ENCODE results near the gene TAS2R46.
"Not testable (repeated sequence)": the region's sequence is repeated elsewhere in the genome, so short reads cannot be mapped to it uniquely, and the experiment has no call there.

Gene TAS2R46

GRCh38 chr12:11039171-11039570 lies 22.9 kb downstream of the TAS2R46 start:
- Histone ChIP-seq H3K9ac (no peak overlapping the region), H3K36me3 (ENCODE audit: control insufficient read depth, insufficient read depth, low read length) (no peaks in the 10 kb centered on the region), H3K9me3 (ENCODE audit: control insufficient read depth, low read length) (no peaks in the 10 kb centered on the region), H3K4me2 (ENCODE audit: low read length) (no peak overlapping the region), H3K79me2 (peaks cover under 1% of the 10 kb centered on the region), H3K4me3 (ENCODE audit: low read depth, low read length) (no peak overlapping the region), H2AFZ (no peak overlapping the region), H3K4me1 (no peaks in the 10 kb centered on the region), H3K27me3 (ENCODE audit: control insufficient read depth, insufficient read depth, low read length) (no peaks in the 10 kb centered on the region), H3K27ac (no peak overlapping the region)
- TF ChIP-seq, protein P1, sequence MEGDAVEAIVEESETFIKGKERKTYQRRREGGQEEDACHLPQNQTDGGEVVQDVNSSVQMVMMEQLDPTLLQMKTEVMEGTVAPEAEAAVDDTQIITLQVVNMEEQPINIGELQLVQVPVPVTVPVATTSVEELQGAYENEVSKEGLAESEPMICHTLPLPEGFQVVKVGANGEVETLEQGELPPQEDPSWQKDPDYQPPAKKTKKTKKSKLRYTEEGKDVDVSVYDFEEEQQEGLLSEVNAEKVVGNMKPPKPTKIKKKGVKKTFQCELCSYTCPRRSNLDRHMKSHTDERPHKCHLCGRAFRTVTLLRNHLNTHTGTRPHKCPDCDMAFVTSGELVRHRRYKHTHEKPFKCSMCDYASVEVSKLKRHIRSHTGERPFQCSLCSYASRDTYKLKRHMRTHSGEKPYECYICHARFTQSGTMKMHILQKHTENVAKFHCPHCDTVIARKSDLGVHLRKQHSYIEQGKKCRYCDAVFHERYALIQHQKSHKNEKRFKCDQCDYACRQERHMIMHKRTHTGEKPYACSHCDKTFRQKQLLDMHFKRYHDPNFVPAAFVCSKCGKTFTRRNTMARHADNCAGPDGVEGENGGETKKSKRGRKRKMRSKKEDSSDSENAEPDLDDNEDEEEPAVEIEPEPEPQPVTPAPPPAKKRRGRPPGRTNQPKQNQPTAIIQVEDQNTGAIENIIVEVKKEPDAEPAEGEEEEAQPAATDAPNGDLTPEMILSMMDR (IDR thresholded peaks at IDR 0.05) = no peak

GRCh38 chr12:11033959-11034358 lies 28.1 kb downstream of the TAS2R46 start:
- H3K9me3 ChIP-seq (ENCODE audit: control insufficient read depth, low read length); H2AFZ ChIP-seq; H3K4me1 ChIP-seq; H3K27me3 ChIP-seq (ENCODE audit: control insufficient read depth, insufficient read depth, low read length); H3K9ac ChIP-seq; H3K4me3 ChIP-seq (ENCODE audit: low read depth, low read length); H3K4me2 ChIP-seq (ENCODE audit: low read length); H3K36me3 ChIP-seq (ENCODE audit: control insufficient read depth, insufficient read depth, low read length); H3K27ac ChIP-seq; H3K79me2 ChIP-seq: not testable (repeated sequence)

GRCh38 chr12:11031307-11031706 lies 30.8 kb downstream of the TAS2R46 start, which contains the start of gene TAS2R31:
TSS of gene TAS2R31 (minus strand) at chr12:11031407. CDS start at chr12:11031335, 72 bp downstream.
- no peak within 1 kb of the TSS for H3K9ac ChIP-seq

GRCh38 chr12:11026118-11026517 lies 36.0 kb downstream of the TAS2R46 start:
- Histone ChIP-seq H3K9me3 (ENCODE audit: control insufficient read depth, low read length) (no peaks in the 10 kb centered on the region), H3K4me3 (ENCODE audit: low read depth, low read length) (no peak overlapping the region), H3K36me3 (ENCODE audit: control insufficient read depth, insufficient read depth, low read length) (no peaks in the 10 kb centered on the region), H3K27me3 (ENCODE audit: control insufficient read depth, insufficient read depth, low read length) (no peaks in the 10 kb centered on the region), H3K4me2 (ENCODE audit: low read length) (no peak overlapping the region), H3K4me1 (no peaks in the 10 kb centered on the region), H2AFZ (no peak overlapping the region), H3K27ac (no peak overlapping the region), H3K79me2 (no peaks in the 10 kb centered on the region), H3K9ac (no peak overlapping the region)
- TF ChIP-seq, protein P1 (IDR thresholded peaks at IDR 0.05) = no peak

More at GRCh38 chr12:11031307-11031706, 30.8 kb downstream of the TAS2R46 start, which contains the start of gene TAS2R31:
- Histone ChIP-seq H3K4me3 (ENCODE audit: low read depth, low read length) (no peak within 1 kb of the TSS), H3K9me3 (ENCODE audit: control insufficient read depth, low read length) (no peaks in the 10 kb centered on the region), H3K27me3 (ENCODE audit: control insufficient read depth, insufficient read depth, low read length) (no peaks in the 10 kb centered on the region), H3K79me2 (peaks cover 2% of the 10 kb centered on the region), H2AFZ (no peak within 1 kb of the TSS), H3K27ac (no peak within 1 kb of the TSS), H3K36me3 (ENCODE audit: control insufficient read depth, insufficient read depth, low read length) (no peaks in the 10 kb centered on the region), H3K4me1 (no peaks in the 10 kb centered on the region), H3K4me2 (ENCODE audit: low read length) (no peak within 1 kb of the TSS)
- TF ChIP-seq, protein P1 (IDR thresholded peaks at IDR 0.05) = no peak

DNA sequence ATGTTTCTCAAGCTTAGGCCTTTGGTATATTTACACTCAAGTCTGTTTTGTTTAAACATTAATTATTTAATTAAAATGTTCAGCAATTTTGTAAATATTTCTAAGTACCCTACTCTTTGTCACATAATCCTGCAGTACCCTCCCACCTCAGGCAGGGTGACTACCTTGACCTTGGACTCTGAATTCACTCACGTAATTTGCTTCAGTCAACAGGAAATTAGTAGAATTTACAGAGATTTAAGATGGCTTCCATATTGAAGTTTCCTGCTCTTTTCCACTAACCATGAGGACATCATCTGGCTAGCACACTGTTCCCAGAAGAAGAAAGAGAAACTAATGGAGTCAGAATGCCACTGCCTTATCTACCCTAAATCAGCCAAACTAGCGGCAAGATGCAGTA lies 38.7 kb downstream of the TAS2R46 start:
- no peak overlapping the region for H3K4me3 ChIP-seq (ENCODE audit: low read depth, low read length)

More for the DNA sequence above, 38.7 kb downstream of the TAS2R46 start:
- Histone ChIP-seq H3K9me3 (ENCODE audit: control insufficient read depth, low read length) (no peaks in the 10 kb centered on the region), H3K27ac (no peak overlapping the region), H3K36me3 (ENCODE audit: control insufficient read depth, insufficient read depth, low read length) (no peaks in the 10 kb centered on the region), H2AFZ (no peak overlapping the region), H3K79me2 (no peaks in the 10 kb centered on the region), H3K9ac (no peak overlapping the region), H3K4me1 (no peaks in the 10 kb centered on the region), H3K4me2 (ENCODE audit: low read length) (no peak overlapping the region), H3K27me3 (ENCODE audit: control insufficient read depth, insufficient read depth, low read length) (no peaks in the 10 kb centered on the region)
- TF ChIP-seq, protein P1 (IDR thresholded peaks at IDR 0.05) = no peak
